ENCODE results near the gene DDX20.

DDX20 gene, protein sequence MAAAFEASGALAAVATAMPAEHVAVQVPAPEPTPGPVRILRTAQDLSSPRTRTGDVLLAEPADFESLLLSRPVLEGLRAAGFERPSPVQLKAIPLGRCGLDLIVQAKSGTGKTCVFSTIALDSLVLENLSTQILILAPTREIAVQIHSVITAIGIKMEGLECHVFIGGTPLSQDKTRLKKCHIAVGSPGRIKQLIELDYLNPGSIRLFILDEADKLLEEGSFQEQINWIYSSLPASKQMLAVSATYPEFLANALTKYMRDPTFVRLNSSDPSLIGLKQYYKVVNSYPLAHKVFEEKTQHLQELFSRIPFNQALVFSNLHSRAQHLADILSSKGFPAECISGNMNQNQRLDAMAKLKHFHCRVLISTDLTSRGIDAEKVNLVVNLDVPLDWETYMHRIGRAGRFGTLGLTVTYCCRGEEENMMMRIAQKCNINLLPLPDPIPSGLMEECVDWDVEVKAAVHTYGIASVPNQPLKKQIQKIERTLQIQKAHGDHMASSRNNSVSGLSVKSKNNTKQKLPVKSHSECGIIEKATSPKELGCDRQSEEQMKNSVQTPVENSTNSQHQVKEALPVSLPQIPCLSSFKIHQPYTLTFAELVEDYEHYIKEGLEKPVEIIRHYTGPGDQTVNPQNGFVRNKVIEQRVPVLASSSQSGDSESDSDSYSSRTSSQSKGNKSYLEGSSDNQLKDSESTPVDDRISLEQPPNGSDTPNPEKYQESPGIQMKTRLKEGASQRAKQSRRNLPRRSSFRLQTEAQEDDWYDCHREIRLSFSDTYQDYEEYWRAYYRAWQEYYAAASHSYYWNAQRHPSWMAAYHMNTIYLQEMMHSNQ

DNA sequence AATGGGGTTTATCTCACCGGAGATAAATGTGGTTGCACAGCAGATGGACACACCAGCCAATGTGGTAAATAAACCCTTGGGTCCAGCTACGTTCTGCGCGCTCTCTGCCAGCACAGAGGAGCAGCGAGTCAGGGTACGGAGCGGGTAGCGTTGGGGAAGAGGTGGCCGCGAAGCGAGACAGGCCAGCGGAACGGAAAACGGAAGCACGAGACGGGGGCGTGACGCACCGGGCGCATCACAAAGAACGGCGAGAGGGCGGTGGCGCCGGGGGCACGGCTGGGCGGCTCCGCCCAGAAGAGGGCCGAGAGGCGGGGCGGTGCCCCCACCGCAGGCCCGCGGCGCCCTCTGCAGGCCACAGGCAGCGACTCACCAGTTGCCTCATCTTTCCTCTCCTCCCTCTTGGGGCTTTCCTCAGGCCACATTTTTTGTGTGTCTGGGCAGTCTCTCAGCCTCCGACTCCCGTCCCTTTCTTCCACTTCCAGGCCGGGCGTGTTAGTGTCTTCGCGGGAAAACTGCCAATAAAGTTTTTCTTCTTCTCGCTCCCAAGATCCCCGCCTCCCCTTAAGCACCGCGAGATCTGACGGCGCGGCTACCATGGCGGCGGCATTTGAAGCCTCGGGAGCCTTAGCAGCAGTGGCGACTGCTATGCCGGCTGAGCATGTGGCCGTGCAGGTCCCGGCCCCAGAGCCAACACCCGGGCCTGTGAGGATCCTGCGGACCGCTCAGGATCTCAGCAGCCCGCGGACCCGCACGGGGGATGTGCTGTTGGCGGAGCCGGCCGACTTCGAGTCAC, at the start of gene DDX20:
TSS of gene DDX20 (plus strand) at position 571 of the 793 bp plus-strand sequence. CDS start at position 595, 24 bp downstream.
- peak; percentile 99 for DNase-seq (ENCODE audit: low read depth)

GRCh38 chr1:111706921-111707320, 48.8 kb upstream of the DDX20 start:
- peak; percentile 23 for DNase-seq (ENCODE audit: low read depth)

DNA sequence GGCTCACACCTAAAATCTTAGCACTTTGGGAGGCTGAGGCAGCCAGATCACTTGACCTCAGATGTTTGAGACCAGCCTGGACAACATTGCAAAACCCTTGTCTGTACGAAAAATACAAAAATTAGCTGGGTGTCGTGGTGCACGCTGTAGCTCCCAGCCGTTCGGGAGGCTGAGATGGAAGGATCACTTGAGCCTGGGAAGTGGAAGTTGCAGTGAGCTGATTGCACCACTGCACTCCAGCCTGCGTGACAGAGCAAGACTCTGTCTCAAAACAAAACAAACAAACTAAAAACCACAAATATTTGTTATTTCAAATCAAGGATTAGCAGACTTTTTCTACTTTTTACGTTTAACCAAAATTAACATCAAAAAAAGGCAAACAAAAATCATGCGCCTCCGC, 47.8 kb upstream of the DDX20 start:
- DNase-seq (ENCODE audit: low read depth) = peak; percentile 36

DNA sequence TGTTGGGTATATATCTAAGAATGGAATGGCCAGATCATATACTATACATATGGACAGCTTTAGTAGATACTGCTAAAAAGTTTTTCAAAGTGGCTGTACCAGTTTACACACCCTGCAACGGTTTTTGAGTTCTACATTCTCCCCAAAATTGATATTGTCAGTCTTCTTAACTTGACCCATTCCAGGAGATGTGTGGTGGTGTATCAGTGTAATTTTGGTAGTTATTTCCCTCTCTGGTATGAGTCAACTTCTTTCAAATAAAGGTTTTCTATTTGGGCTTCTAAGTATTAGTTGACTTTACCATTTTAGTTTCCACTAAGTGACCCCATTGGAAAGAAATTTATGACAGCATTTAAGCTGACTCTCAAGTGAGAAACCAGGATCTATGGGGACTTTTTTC, 45.7 kb upstream of the DDX20 start:
- DNase-seq (ENCODE audit: low read depth) = no peak

DNA sequence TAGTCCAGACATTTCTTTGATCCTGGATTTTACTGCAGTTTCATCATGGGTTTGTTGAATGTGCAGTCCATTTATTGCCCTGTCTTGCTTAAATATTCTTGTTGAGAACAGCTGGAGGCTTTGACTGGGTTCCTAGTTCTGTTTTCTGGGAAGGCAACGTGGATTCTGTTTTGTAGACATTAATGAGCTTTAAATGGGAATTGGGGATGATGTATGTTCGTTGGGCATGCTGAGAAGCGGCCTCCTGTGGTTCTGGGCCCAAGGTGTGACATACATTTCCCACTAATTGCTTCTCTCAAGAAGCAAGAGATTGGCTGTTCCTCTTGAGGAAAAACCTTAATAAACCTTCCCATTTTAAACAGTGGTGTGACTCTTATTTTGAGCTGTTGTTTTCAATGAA, 39.4 kb upstream of the DDX20 start:
- no peak for DNase-seq (ENCODE audit: low read depth)

DNA sequence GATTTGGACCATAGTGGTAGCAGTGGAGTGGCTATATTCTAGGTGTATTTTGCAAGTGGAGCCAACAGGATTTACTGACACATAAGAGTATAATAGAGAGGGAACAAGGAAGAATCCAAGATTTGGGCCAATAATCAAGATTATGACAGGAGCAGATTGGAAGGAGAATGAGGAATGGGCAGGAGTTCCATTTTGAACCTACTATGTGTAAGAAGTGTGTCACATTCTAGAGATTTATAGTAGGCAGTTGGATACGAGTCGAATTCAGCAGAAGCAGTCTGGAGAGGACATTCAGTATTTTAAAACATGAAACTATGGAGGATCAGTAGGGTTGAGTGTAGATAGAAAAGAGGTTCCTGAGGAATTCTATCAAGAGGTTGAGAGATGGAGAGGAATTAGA, 38.3 kb upstream of the DDX20 start:
- DNase-seq (ENCODE audit: low read depth) = no peak

GRCh38 chr1:111719135-111719534, 36.6 kb upstream of the DDX20 start:
- DNase-seq (ENCODE audit: low read depth) = no peak

DNA sequence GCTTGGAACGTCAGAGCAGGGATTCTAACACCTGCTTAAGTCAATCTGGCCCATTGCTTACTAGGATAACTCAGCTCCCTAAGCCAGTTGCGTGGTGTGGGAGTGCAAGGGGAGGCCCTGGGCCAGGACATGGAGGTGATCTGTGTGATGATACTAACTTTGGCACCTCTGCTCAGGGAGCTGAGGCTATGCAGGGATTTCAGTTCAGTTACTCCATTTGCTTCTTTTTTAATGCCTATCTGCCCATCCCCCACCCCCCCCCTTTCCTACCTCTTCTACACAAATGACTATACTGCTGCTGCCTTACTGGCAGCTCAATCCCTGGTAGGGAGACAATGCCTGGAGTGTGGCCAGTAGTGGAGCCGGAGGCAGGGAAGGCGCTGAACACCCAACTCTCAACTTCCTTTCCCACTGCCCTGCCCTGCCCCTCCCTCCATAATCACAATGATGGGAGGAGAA, 36.0 kb upstream of the DDX20 start:
- DNase-seq (ENCODE audit: low read depth) = no peak

GRCh38 chr1:111720274-111720976, 35.3 kb upstream of the DDX20 start:
- no peak for DNase-seq (ENCODE audit: low read depth)

DNA sequence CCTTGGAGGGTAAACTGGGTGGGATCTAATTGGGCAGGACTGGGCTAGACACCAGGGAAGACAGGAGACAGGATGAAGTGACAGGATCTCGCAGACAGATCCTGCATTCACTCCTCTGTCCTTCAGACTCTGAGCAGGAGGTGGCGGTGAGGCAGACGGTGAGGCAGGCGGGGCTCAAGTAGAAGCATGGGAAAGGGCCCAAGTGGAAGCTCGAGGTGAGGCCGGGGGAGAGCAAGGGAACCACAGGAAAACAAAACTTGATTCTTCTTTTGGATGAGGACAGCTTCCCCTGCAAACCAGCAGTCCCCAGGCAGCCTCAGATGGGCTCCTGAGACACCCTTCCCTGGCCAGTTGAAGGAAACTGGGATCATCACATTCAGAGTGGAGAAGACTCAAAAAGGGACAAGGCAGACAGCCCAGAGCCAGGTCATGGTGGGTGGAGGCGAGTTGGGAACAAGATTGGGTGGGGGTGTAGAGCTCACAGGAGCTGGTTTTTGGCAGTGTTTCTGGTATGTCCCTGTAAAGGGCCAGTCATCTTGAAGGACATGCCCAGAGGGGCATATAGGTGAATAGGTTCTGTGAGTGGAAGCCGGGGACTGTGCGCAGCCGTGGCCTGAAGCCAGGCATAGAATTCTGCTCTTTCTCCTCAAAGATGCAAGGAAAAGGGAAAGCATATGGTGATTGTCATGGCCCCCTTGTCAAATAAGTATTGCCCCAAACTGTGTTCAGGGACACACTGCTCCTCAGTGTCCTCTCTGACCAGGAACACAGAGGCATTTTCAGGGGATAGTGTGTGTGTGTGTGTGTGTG, 34.5 kb upstream of the DDX20 start:
- DNase-seq (ENCODE audit: low read depth) = no peak

GRCh38 chr1:111723091-111723806, 32.5 kb upstream of the DDX20 start:
- no peak for DNase-seq (ENCODE audit: low read depth)

- DNase-seq (ENCODE audit: low read depth) = no peak
Measured at GRCh38 chr1:111723871-111724270, 31.8 kb upstream of the DDX20 start.

DNA sequence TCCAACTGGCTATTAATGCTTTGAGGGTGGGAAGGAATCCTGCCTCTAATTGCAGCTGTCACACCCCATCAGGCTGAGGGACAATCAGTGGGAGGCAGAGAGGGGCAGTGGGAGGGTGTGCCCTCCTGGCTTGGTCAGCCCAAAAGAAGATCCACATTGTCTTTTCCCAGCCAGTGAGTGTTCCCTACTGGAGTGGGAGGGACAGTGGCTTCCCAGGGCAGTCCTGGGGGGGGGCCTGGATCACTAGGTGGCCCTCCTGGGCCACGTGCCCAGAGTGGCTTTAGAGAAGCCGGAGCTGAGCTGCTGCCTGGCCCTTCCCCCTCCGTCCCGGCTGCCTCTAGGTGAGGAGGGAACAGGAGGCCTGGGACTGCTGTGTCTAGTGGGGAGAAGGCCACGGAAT, 30.5 kb upstream of the DDX20 start:
- no peak for DNase-seq (ENCODE audit: low read depth)

- no peak for DNase-seq (ENCODE audit: low read depth)
Measured at GRCh38 chr1:111727056-111727455, 28.6 kb upstream of the DDX20 start.

DNA sequence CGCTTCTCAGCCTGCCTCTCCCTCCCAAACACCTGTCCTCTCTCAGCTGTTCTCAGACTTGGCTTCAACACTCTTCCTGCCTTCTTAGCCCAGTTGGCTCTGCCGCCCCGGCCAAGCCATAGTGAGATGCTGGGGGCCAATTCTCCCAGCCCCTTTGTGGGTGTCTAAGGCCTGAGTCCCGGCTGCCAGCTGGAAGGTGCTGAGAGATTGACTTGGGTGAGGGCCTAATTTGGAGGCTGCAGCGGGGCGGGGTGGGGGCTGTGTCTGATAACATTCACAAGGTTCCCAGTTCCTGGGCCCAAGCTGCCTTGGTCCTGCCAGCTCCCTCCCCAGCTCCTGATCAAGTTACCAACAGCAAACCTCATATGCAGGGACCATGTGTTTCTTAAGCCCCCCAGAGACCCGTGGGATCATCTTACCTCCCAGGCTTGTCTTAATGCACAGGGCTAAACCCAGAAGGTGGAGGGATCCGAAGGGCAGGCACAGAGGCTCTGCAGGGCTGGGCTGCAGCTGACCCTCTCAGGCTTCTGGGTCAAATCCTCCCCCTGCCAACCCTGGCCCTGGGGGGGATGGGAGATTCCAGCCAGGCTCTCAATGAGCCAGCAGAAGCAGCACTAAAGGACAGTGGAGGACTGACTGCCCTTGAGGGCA, 26.3 kb upstream of the DDX20 start:
- DNase-seq (ENCODE audit: low read depth) = no peak

DNA sequence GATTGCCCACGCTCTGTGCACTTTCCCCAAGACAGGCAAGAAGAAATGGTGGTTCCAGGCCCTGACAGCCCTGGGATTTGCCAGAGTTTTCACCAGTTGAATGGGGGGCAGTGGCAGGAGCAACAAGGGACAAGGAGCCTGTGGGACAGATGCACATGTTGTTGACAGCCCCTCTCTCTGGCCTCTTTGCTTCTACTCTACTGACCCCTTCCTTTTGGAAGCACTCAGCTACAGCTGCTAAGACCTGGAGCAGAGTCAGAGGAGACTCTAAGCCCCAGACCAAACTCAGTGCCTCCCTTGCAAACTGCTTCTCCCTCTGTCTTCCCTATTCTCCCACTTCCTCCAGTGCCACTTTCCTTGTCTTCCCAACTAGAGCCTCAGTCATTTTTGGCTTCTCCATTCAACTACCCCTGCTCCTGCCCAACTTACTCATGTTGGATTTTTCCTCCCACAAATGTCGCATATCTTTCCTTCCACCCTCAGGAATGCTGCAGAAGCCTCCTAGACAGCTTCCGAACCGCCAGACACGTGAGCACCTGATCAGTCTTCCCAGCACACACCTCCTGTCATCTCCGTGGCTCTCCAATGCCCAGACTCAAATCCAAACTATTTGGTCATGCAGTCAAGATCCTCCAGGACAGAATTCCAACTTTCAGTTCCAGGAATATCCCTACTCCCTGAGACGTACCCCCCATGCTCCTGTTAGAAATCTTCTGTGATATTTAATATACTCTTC, 25.6 kb upstream of the DDX20 start:
- DNase-seq (ENCODE audit: low read depth) = no peak

DNA sequence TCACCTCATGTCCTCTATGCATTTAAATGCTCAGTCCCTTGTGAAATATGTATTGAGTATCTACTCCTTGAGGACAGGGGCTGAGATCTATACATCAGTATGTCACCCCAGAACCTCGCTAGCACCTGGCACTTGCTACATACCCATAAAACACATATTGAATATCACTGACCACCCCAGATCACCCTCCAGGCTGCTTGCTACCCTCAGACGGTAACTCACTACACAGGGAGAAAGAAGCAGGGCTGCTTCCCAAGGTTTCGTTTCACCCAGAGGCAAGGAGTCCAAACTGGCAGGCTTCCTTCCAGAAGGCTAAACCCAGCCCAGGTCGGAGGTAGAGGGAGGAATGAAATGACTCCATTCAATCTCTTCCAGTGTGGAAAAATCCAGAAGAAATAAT, 25.0 kb upstream of the DDX20 start:
- DNase-seq (ENCODE audit: low read depth) = no peak

GRCh38 chr1:111731956-111732355, 23.7 kb upstream of the DDX20 start:
- DNase-seq (ENCODE audit: low read depth) = no peak

- DNase-seq (ENCODE audit: low read depth) = no peak
Measured at GRCh38 chr1:111732718-111733117, 23.0 kb upstream of the DDX20 start.

All from ELR (cell line).